ENCODE results near the gene NYAP2.
A peak's percentile ranks its signal among the peaks of the same experiment; 100 is the strongest.

The NYAP2 gene

GRCh38 chr2:225667445-225667844 is 267.9 kb downstream of the NYAP2 start:
- no peak for DNase-seq (ENCODE audit: low read depth)
- no peak for TF ChIP-seq CTCF (IDR thresholded peaks at IDR 0.05; ENCODE audit: low read length, missing control alignments)
- H3K4me3 ChIP-seq (replicated peaks; ENCODE audit: low read depth, low read length) = no peak overlapping the region

- TF ChIP-seq CTCF (IDR thresholded peaks at IDR 0.05; ENCODE audit: low read length, missing control alignments) = peak; percentile 95
- DNase-seq (ENCODE audit: low read depth) = peak; percentile 78
Measured at GRCh38 chr2:225668606-225669266, 269.2 kb downstream of the NYAP2 start.

GRCh38 chr2:225670111-225670974 is 270.8 kb downstream of the NYAP2 start:
- no peak overlapping the region for H3K4me3 ChIP-seq (replicated peaks; ENCODE audit: low read depth, low read length)
- TF ChIP-seq CTCF (IDR thresholded peaks at IDR 0.05; ENCODE audit: low read length, missing control alignments) = peak; percentile 49
- peak; percentile 78 for DNase-seq (ENCODE audit: low read depth)

More at GRCh38 chr2:225668606-225669266, 269.2 kb downstream of the NYAP2 start:
- no peak overlapping the region for H3K4me3 ChIP-seq (replicated peaks; ENCODE audit: low read depth, low read length)

GRCh38 chr2:225678792-225679191 is 279.3 kb downstream of the NYAP2 start:
- no peak for TF ChIP-seq CTCF (IDR thresholded peaks at IDR 0.05; ENCODE audit: low read length, missing control alignments)
- no peak overlapping the region for H3K4me3 ChIP-seq (replicated peaks; ENCODE audit: low read depth, low read length)
- no peak for DNase-seq (ENCODE audit: low read depth)

- H3K4me3 ChIP-seq (replicated peaks; ENCODE audit: low read depth, low read length) = no peak overlapping the region
- DNase-seq (ENCODE audit: low read depth) = no peak
- no peak for TF ChIP-seq CTCF (IDR thresholded peaks at IDR 0.05; ENCODE audit: low read length, missing control alignments)
Measured at GRCh38 chr2:225683258-225683657, 283.7 kb downstream of the NYAP2 start.

GRCh38 chr2:225690153-225690552 is 290.6 kb downstream of the NYAP2 start:
- H3K4me3 ChIP-seq (replicated peaks; ENCODE audit: low read depth, low read length) = no peak overlapping the region
- DNase-seq (ENCODE audit: low read depth) = no peak
- TF ChIP-seq CTCF (IDR thresholded peaks at IDR 0.05; ENCODE audit: low read length, missing control alignments) = no peak
